Ovary (tissue), 9 donors: ENCODE measurements around the gene ACVRL1. TPM values are rescaled to one million over a fixed set of nuclear protein-coding genes. Genes with fewer than 3 reads are reported as not detected.

ENCODE experiments used
- DNase-seq, 5 donors: peaks; one replicate each; pipeline ENCODE4 v3.0.0-alpha.2; 2019 to 2020
- H3K27ac ChIP-seq, 2 donors: fragments of 200-600 bp; one replicate each; pipeline versions ENCODE4 v1.5.1 to v1.8.0; 2019 to 2022
- H3K27me3 ChIP-seq: fragments of 200-600 bp; one replicate; pipeline ENCODE4 v1.8.0; 2022
- H3K36me3 ChIP-seq: fragments of 200-600 bp; sonication (generic); one replicate; pipeline ENCODE4 v1.5.1; 2019
- H3K4me1 ChIP-seq: one replicate; pipeline ENCODE4 v1.8.1; 2013; ENCODE audit warnings: mild to moderate bottlenecking, moderate library complexity; ENCODE audit not compliant: insufficient read depth
- H3K4me3 ChIP-seq: fragments of 200-600 bp; sonication (generic); one replicate; pipeline ENCODE4 v1.5.1; 2017
- H3K9me3 ChIP-seq, 2 donors: fragments of 200-600 bp in 1 of 2; sonication (generic) in 1 of 2; one replicate each; pipeline versions ENCODE4 v1.5.1 to v1.8.1; 2013 to 2019; ENCODE audit warnings: mild to moderate bottlenecking in 1 of 2, moderate library complexity in 1 of 2
- CTCF ChIP-seq, 3 donors: fragments of 450-650 bp in 2 of 3; fragments of 200-600 bp in 1 of 3; IDR thresholded peaks; one replicate each; pipeline versions ENCODE4 v1.5.1 to v1.8.0; 2016 to 2022; ENCODE audit warnings: antibody characterized with exemption in 3 of 3, mild to moderate bottlenecking in 1 of 3
- EP300 ChIP-seq: sonication (generic); formaldehyde crosslinking; IDR thresholded peaks from one replicate; pipeline ENCODE4 v1.6.1; 2017; ENCODE audit warnings: antibody characterized with exemption
- POLR2A ChIP-seq: fragments of 450-650 bp; IDR thresholded peaks from one replicate; pipeline ENCODE4 v1.6.1; 2017; ENCODE audit warnings: antibody characterized with exemption, mild to moderate bottlenecking, moderate library complexity
- WGBS, 3 donors: extraction: QIAGEN DNeasy Blood & Tissue Kit in 1 of 3; methylation state at CpG; one replicate each; pipeline versions ENCODE4 v1.1.5 to v1.1.7; 2013 to 2017; 5-methylcytosine and 5-hydroxymethylcytosine counted together
- intact Hi-C, 4 donors: fragments of 100-400 bp; cut with DNase I; formaldehyde crosslinking; loops; one replicate each; pipeline versions ENCODE4 v1.11.0 to v1.15.1; 2022 to 2023
- polyA plus RNA-seq, 2 donors: library from polyadenylated mRNA; stranded (reverse); fragments of 200-250 nt in 1 of 2; fragments of 350-450 nt in 1 of 2; fragmentation: Illumina TruSeq in 1 of 2; extraction: RNeasy Lipid Tissue Mini Kit (QIAGEN cat#74804) in 1 of 2; gene quantifications; one replicate each; pipeline ENCODE4 v1.2.3, GENCODE V29; 2013 to 2014
- total RNA-seq, 7 donors: library from RNA; depleted of rRNA in 2 of 7; stranded (reverse); fragments of >200 nt in 2 of 7; fragmentation: NEBNext Ultra II Directional in 3 of 7; extraction: Animal tissue kit (Norgen Biotek cat#: 25700) in 3 of 7; gene quantifications; one replicate each; pipeline versions ENCODE4 v1.1.0 to v1.2.4, GENCODE V29; 2016 to 2023
- donor health status: DM: no; HTN: no; CAD: no; lungs with moderate emphysema.
- donor health status: DM: no; HTN: no; CAD: no.
- donor health status: Bipolar disorder and iron deficiency.
- donor health status: DM: yes; HTN: yes; CAD: no.
- donor health status: DM: no; HTN: no; CAD: no.
- donor health status: DM: yes; HTN: yes; CAD: no.

The ACVRL1 gene
- total and polyA plus RNA-seq, 9 donors, result 5.7 to 17.6 (median 11.2) TPM

GRCh38 chr12:51969643-51970042 is 62.3 kb downstream of the ACVRL1 start:
- no peaks in the 10 kb centered on the region for H3K36me3 ChIP-seq
- WGBS, 3 donors, result 87 to 96% (median 94%) methylated on average over 2 of the region's 2 CpGs
- H3K9me3 ChIP-seq, result no peaks in the 10 kb centered on the region
- intact Hi-C loops, result no loop called here
- no peak for DNase-seq
- peaks cover 5% of the 10 kb centered on the region for H3K4me1 ChIP-seq
- H3K4me3 ChIP-seq, result no peak overlapping the region
- TF ChIP-seq CTCF (IDR thresholded peaks at IDR 0.05), result no peak
- no peak for TF ChIP-seq EP300
- TF ChIP-seq POLR2A, result no peak
- H3K27me3 ChIP-seq, result no peaks in the 10 kb centered on the region
- H3K27ac ChIP-seq, result no peak overlapping the region

- H3K27me3 ChIP-seq, result no peaks in the 10 kb centered on the region
- intact Hi-C loops, result no loop called here
- no peak for DNase-seq
- H3K36me3 ChIP-seq, result no peaks in the 10 kb centered on the region
- no peak overlapping the region for H3K4me3 ChIP-seq
- no peak overlapping the region for H3K27ac ChIP-seq
- peaks cover 5% of the 10 kb centered on the region for H3K4me1 ChIP-seq
- 75 to 78% (median 77%) methylated on average over 13 of the region's 13 CpGs for WGBS, 3 donors
- TF ChIP-seq EP300, result no peak
- no peak for TF ChIP-seq CTCF (IDR thresholded peaks at IDR 0.05)
- H3K9me3 ChIP-seq, result no peaks in the 10 kb centered on the region
Observed at GRCh38 chr12:51970904-51971646, 63.8 kb downstream of the ACVRL1 start.

GRCh38 chr12:51971679-51972421 is 64.5 kb downstream of the ACVRL1 start:
- WGBS, 3 donors, result 76 to 80% (median 77%) methylated on average over 4 of the region's 4 CpGs
- Histone ChIP-seq H3K9me3 (no peaks in the 10 kb centered on the region), H3K36me3 (no peaks in the 10 kb centered on the region), H3K4me1 (peaks cover 5% of the 10 kb centered on the region), H3K27me3 (no peaks in the 10 kb centered on the region), H3K4me3 (no peak overlapping the region), H3K27ac (no peak overlapping the region)
- DNase-seq, result no peak
- TF ChIP-seq EP300 (no peak), POLR2A (no peak), CTCF (IDR thresholded peaks at IDR 0.05) (no peak)
- intact Hi-C loops, result no loop called here

GRCh38 chr12:51972422-51972812 is 65.1 kb downstream of the ACVRL1 start:
- no peak for TF ChIP-seq EP300
- no peak for TF ChIP-seq CTCF (IDR thresholded peaks at IDR 0.05)
- no peak for TF ChIP-seq POLR2A
- no peaks in the 10 kb centered on the region for H3K9me3 ChIP-seq
- no peak overlapping the region for H3K27ac ChIP-seq
- DNase-seq, result no peak
- peaks cover 5% of the 10 kb centered on the region for H3K4me1 ChIP-seq
- H3K36me3 ChIP-seq, result no peaks in the 10 kb centered on the region
- intact Hi-C loops, result no loop called here
- H3K4me3 ChIP-seq, result no peak overlapping the region
- H3K27me3 ChIP-seq, result no peaks in the 10 kb centered on the region
- 72 to 78% (median 78%) methylated on average over 5 of the region's 5 CpGs for WGBS, 3 donors
